ENCODE results near the gene SPATA31C2. TPM values are rescaled to one million over a fixed set of nuclear protein-coding genes. Genes with fewer than 3 reads are reported as not detected.
A peak's percentile ranks its signal among the peaks of the same experiment; 100 is the strongest.
"Not testable (repeated sequence)": the region's sequence is repeated elsewhere in the genome, so short reads cannot be mapped to it uniquely, and the experiment has no call there.

Gene SPATA31C2
- not detected for total RNA-seq
- polyA plus RNA-seq, result not detected
- total RNA-seq, result 0 to 0.08 (median 0) reads per million in 6 experiments

- H3K9me3 Mint-ChIP-seq, POLR2A ChIA-PET, H3K4me3 Mint-ChIP-seq, ATAC-seq, DNase-seq, H3K27ac Mint-ChIP-seq, H3K27me3 Mint-ChIP-seq, H3K4me1 Mint-ChIP-seq, H3K36me3 Mint-ChIP-seq: not testable (repeated sequence)
Observed at GRCh38 chr9:88138375-88138774, at the start of gene SPATA31C2. TSS of gene SPATA31C2 (minus strand) at chr9:88138475. CDS start at chr9:88138446, 29 bp downstream.

GRCh38 chr9:88187631-88188030, 49.4 kb upstream of the SPATA31C2 start:
- Mint-ChIP-seq H3K4me1 (no peaks in the 10 kb centered on the region), H3K27ac (no peak overlapping the region), H3K27me3 (peaks cover 12 to 57% (median 17%) of the 10 kb centered on the region in 5 donors), H3K4me3 (no peak overlapping the region), H3K36me3 (peaks cover 0 to 9% (median 0%) of the 10 kb centered on the region in 3 donors), H3K9me3 (peaks cover 0 to 25% (median 9%) of the 10 kb centered on the region in 9 donors)
- DNase-seq, result no peak
- no peak for ATAC-seq
- POLR2A ChIA-PET, result no interaction called here

- Mint-ChIP-seq H3K27me3 (peaks cover 12 to 56% (median 15%) of the 10 kb centered on the region in 5 donors), H3K4me1 (no peaks in the 10 kb centered on the region), H3K36me3 (peaks cover 0 to 9% (median 0%) of the 10 kb centered on the region in 3 donors), H3K9me3 (peaks cover 0 to 25% (median 9%) of the 10 kb centered on the region in 9 donors), H3K27ac (peak overlapping the region in 1 of 10 donors; percentile 14), H3K4me3 (no peak overlapping the region)
- ATAC-seq, result no peak
- DNase-seq, result no peak
- POLR2A ChIA-PET, result no interaction called here
Observed at GRCh38 chr9:88186495-88187110, 48.3 kb upstream of the SPATA31C2 start.

GRCh38 chr9:88184976-88185375, 46.7 kb upstream of the SPATA31C2 start:
- DNase-seq (no peak), ATAC-seq (no peak)
- POLR2A ChIA-PET, result no interaction called here
- Mint-ChIP-seq H3K9me3 (peaks cover 0 to 13% (median 2%) of the 10 kb centered on the region in 9 donors), H3K4me3 (no peak overlapping the region), H3K36me3 (peaks cover 0 to 2% (median 0%) of the 10 kb centered on the region in 3 donors), H3K4me1 (peaks cover 1 to 8% (median 3%) of the 10 kb centered on the region in 4 donors), H3K27me3 (peaks cover 9 to 56% (median 18%) of the 10 kb centered on the region in 5 donors), H3K27ac (no peak overlapping the region)

- DNase-seq (no peak), ATAC-seq (no peak)
- Mint-ChIP-seq H3K27me3 (peaks cover 9 to 45% (median 17%) of the 10 kb centered on the region in 5 donors), H3K36me3 (no peaks in the 10 kb centered on the region), H3K4me1 (peaks cover 5 to 14% (median 8%) of the 10 kb centered on the region in 4 donors), H3K4me3 (no peak overlapping the region), H3K9me3 (peaks cover 0 to 2% (median 0%) of the 10 kb centered on the region in 9 donors), H3K27ac (no peak overlapping the region)
- POLR2A ChIA-PET, result no interaction called here
Observed at GRCh38 chr9:88183798-88184495, 45.7 kb upstream of the SPATA31C2 start.

- H3K36me3 Mint-ChIP-seq, result no peaks in the 10 kb centered on the region
- H3K4me1 Mint-ChIP-seq, result peaks cover 12 to 21% (median 15%) of the 10 kb centered on the region in 4 donors
- ATAC-seq, result no peak
- H3K27me3 Mint-ChIP-seq, result peaks cover 9 to 42% (median 22%) of the 10 kb centered on the region in 5 donors
- no peak overlapping the region for H3K4me3 Mint-ChIP-seq
- DNase-seq, result no peak
- H3K27ac Mint-ChIP-seq, result no peak overlapping the region
- POLR2A ChIA-PET, result no interaction called here
- H3K9me3 Mint-ChIP-seq, result peaks cover 0 to 2% (median 0%) of the 10 kb centered on the region in 9 donors
Observed at GRCh38 chr9:88182501-88182900, 44.2 kb upstream of the SPATA31C2 start.

- POLR2A ChIA-PET, result no interaction called here
Observed at GRCh38 chr9:88180081-88180765, 41.9 kb upstream of the SPATA31C2 start.

GRCh38 chr9:88179062-88179521, 40.8 kb upstream of the SPATA31C2 start:
- DNase-seq (peak in 6 of 10 donors; percentile 3 to 35 (median 20)), ATAC-seq (peak in 1 of 2 donors; percentile 78)
- Mint-ChIP-seq H3K4me3 (peak overlapping the region in 4 of 10 donors; percentile 12 to 54 (median 48)), H3K4me1 (peaks cover 12 to 21% (median 16%) of the 10 kb centered on the region in 4 donors), H3K9me3 (peaks cover 0 to 2% (median 0%) of the 10 kb centered on the region in 9 donors), H3K27me3 (peaks cover 4 to 23% (median 18%) of the 10 kb centered on the region in 5 donors), H3K36me3 (no peaks in the 10 kb centered on the region), H3K27ac (peak overlapping the region in 2 of 10 donors; percentile 46 to 77)
- POLR2A ChIA-PET, result no interaction called here

More at GRCh38 chr9:88180081-88180765, 41.9 kb upstream of the SPATA31C2 start:
- H3K27me3 Mint-ChIP-seq, result peaks cover 5 to 27% (median 23%) of the 10 kb centered on the region in 5 donors
- no peak overlapping the region for H3K4me3 Mint-ChIP-seq
- ATAC-seq (no peak), DNase-seq (no peak)
- H3K4me1 Mint-ChIP-seq, result peaks cover 12 to 21% (median 16%) of the 10 kb centered on the region in 4 donors
- H3K9me3 Mint-ChIP-seq, result peaks cover 0 to 2% (median 0%) of the 10 kb centered on the region in 9 donors
- H3K36me3 Mint-ChIP-seq, result no peaks in the 10 kb centered on the region
- H3K27ac Mint-ChIP-seq, result peak overlapping the region in 2 of 10 donors; percentile 17 to 61

- Mint-ChIP-seq H3K27ac (peak overlapping the region in 3 of 10 donors; percentile 7 to 46 (median 27)), H3K4me1 (peaks cover 12 to 21% (median 16%) of the 10 kb centered on the region in 4 donors), H3K9me3 (peaks cover 0 to 2% (median 0%) of the 10 kb centered on the region in 9 donors), H3K36me3 (no peaks in the 10 kb centered on the region), H3K27me3 (peaks cover 4 to 23% (median 14%) of the 10 kb centered on the region in 5 donors), H3K4me3 (peak overlapping the region in 4 of 10 donors; percentile 12 to 54 (median 48))
- ATAC-seq (no peak), DNase-seq (no peak)
- POLR2A ChIA-PET, result no interaction called here
Observed at GRCh38 chr9:88178641-88179040, 40.4 kb upstream of the SPATA31C2 start.

- no peak for ATAC-seq
- Mint-ChIP-seq H3K36me3 (no peaks in the 10 kb centered on the region), H3K27ac (no peak overlapping the region), H3K4me3 (no peak overlapping the region), H3K9me3 (peaks cover 0 to 2% (median 0%) of the 10 kb centered on the region in 9 donors), H3K27me3 (peaks cover 0 to 15% (median 4%) of the 10 kb centered on the region in 5 donors), H3K4me1 (peaks cover 12 to 21% (median 16%) of the 10 kb centered on the region in 4 donors)
- POLR2A ChIA-PET, result no interaction called here
- DNase-seq, result no peak
Observed at GRCh38 chr9:88177371-88177770, 39.1 kb upstream of the SPATA31C2 start.

- DNase-seq, result no peak
- H3K4me1 Mint-ChIP-seq, result peaks cover 9 to 13% (median 12%) of the 10 kb centered on the region in 4 donors
- H3K9me3 Mint-ChIP-seq, result peaks cover 0 to 2% (median 0%) of the 10 kb centered on the region in 9 donors
- POLR2A ChIA-PET, result no interaction called here
- no peak for ATAC-seq
- H3K4me3 Mint-ChIP-seq, result no peak overlapping the region
- H3K36me3 Mint-ChIP-seq, result no peaks in the 10 kb centered on the region
- H3K27ac Mint-ChIP-seq, result no peak overlapping the region
- H3K27me3 Mint-ChIP-seq, result peaks cover 0 to 11% (median 1%) of the 10 kb centered on the region in 5 donors
Observed at GRCh38 chr9:88174324-88174723, 36.0 kb upstream of the SPATA31C2 start.

GRCh38 chr9:88173378-88173999, 35.2 kb upstream of the SPATA31C2 start:
- peaks cover under 1 to 4% (median 3%) of the 10 kb centered on the region in 4 donors for H3K4me1 Mint-ChIP-seq
- no peak overlapping the region for H3K27ac Mint-ChIP-seq
- DNase-seq, result peak; percentile 28 to 81 (median 52)
- peak; percentile 44 to 61 for ATAC-seq
- POLR2A ChIA-PET, result no interaction called here
- peaks cover 0 to 6% (median 1%) of the 10 kb centered on the region in 5 donors for H3K27me3 Mint-ChIP-seq
- no peaks in the 10 kb centered on the region for H3K36me3 Mint-ChIP-seq
- H3K4me3 Mint-ChIP-seq, result no peak overlapping the region
- H3K9me3 Mint-ChIP-seq, result peaks cover 0 to 2% (median 0%) of the 10 kb centered on the region in 9 donors
